ENCODE measurements around the gene APOL2. TPM values are rescaled to one million over a fixed set of nuclear protein-coding genes. Genes with fewer than 3 reads are reported as not detected.
A peak's percentile ranks its signal among the peaks of the same experiment; 100 is the strongest.
"Not testable (repeated sequence)": the region's sequence is repeated elsewhere in the genome, so short reads cannot be mapped to it uniquely, and the experiment has no call there.

APOL2 gene
- total RNA-seq, 1 experiment from 2014 or later = 23.8 TPM

- H3K27me3 ChIP-seq (replicated peaks) = no peaks in the 10 kb centered on the region
- no peak overlapping the region for H3K27ac ChIP-seq
- H3K4me1 ChIP-seq (replicated peaks) = peaks cover 9% of the 10 kb centered on the region; the same call in 1 of the 2 replicates
- H3K4me3 ChIP-seq = no peak overlapping the region
- no peaks in the 10 kb centered on the region for H3K9me3 ChIP-seq (replicated peaks)
- H3K36me3 ChIP-seq = no peaks in the 10 kb centered on the region
- DNase-seq (ENCODE audit: low read depth in 1 of 2, low spot score in 2 of 2) = no peak
Observed at GRCh38 chr22:36199001-36199551, 40.3 kb downstream of the APOL2 start.

GRCh38 chr22:36198536-36198935 is 40.8 kb downstream of the APOL2 start:
- no peaks in the 10 kb centered on the region for H3K27me3 ChIP-seq (replicated peaks)
- no peak overlapping the region for H3K27ac ChIP-seq
- H3K4me1 ChIP-seq (replicated peaks) = peaks cover 9% of the 10 kb centered on the region; the same call in 1 of the 2 replicates
- no peaks in the 10 kb centered on the region for H3K36me3 ChIP-seq
- H3K9me3 ChIP-seq (replicated peaks) = no peaks in the 10 kb centered on the region
- no peak overlapping the region for H3K4me3 ChIP-seq
- DNase-seq (ENCODE audit: low read depth in 1 of 2, low spot score in 2 of 2) = no peak

GRCh38 chr22:36197514-36198146 is 41.7 kb downstream of the APOL2 start:
- H3K4me1 ChIP-seq (replicated peaks) = peaks cover 11% of the 10 kb centered on the region
- H3K27me3 ChIP-seq (replicated peaks) = no peaks in the 10 kb centered on the region
- no peaks in the 10 kb centered on the region for H3K9me3 ChIP-seq (replicated peaks)
- H3K4me3 ChIP-seq = no peak overlapping the region
- no peak for DNase-seq (ENCODE audit: low read depth in 1 of 2, low spot score in 2 of 2)
- no peaks in the 10 kb centered on the region for H3K36me3 ChIP-seq
- no peak overlapping the region for H3K27ac ChIP-seq

- no peak for DNase-seq (ENCODE audit: low read depth in 1 of 2, low spot score in 2 of 2)
- Histone ChIP-seq H3K4me1 (replicated peaks) (peaks cover 16% of the 10 kb centered on the region), H3K27me3 (replicated peaks) (no peaks in the 10 kb centered on the region), H3K27ac (no peak overlapping the region), H3K9me3 (replicated peaks) (no peaks in the 10 kb centered on the region), H3K36me3 (no peaks in the 10 kb centered on the region), H3K4me3 (no peak overlapping the region)
Observed at GRCh38 chr22:36197065-36197440, 42.3 kb downstream of the APOL2 start.

- H3K4me3 ChIP-seq = no peak overlapping the region
- no peak overlapping the region for H3K27ac ChIP-seq
- no peaks in the 10 kb centered on the region for H3K9me3 ChIP-seq (replicated peaks)
- no peaks in the 10 kb centered on the region for H3K27me3 ChIP-seq (replicated peaks)
- H3K4me1 ChIP-seq (replicated peaks) = peaks cover 16% of the 10 kb centered on the region
- H3K36me3 ChIP-seq = no peaks in the 10 kb centered on the region
- no peak for DNase-seq (ENCODE audit: low read depth in 1 of 2, low spot score in 2 of 2)
Observed at GRCh38 chr22:36196254-36197064, 42.9 kb downstream of the APOL2 start.

GRCh38 chr22:36194971-36195370 is 44.4 kb downstream of the APOL2 start:
- no peak overlapping the region for H3K27ac ChIP-seq
- H3K9me3 ChIP-seq (replicated peaks) = no peaks in the 10 kb centered on the region
- H3K4me3 ChIP-seq = no peak overlapping the region
- H3K4me1 ChIP-seq (replicated peaks) = peaks cover 16% of the 10 kb centered on the region
- no peaks in the 10 kb centered on the region for H3K36me3 ChIP-seq
- DNase-seq (ENCODE audit: low read depth in 1 of 2, low spot score in 2 of 2) = peak; percentile 61 to 70
- no peaks in the 10 kb centered on the region for H3K27me3 ChIP-seq (replicated peaks)

- Histone ChIP-seq H3K27ac (no peak overlapping the region), H3K27me3 (replicated peaks) (no peaks in the 10 kb centered on the region), H3K36me3 (no peaks in the 10 kb centered on the region), H3K9me3 (replicated peaks) (no peaks in the 10 kb centered on the region), H3K4me3 (no peak overlapping the region), H3K4me1 (replicated peaks) (peaks cover 16% of the 10 kb centered on the region)
- DNase-seq (ENCODE audit: low read depth in 1 of 2, low spot score in 2 of 2) = no peak
Observed at GRCh38 chr22:36194385-36194784, 44.9 kb downstream of the APOL2 start.

GRCh38 chr22:36193577-36193976 is 45.8 kb downstream of the APOL2 start:
- H3K4me1 ChIP-seq (replicated peaks) = peaks cover 16% of the 10 kb centered on the region
- no peaks in the 10 kb centered on the region for H3K9me3 ChIP-seq (replicated peaks)
- H3K27ac ChIP-seq = no peak overlapping the region
- no peaks in the 10 kb centered on the region for H3K27me3 ChIP-seq (replicated peaks)
- H3K36me3 ChIP-seq = no peaks in the 10 kb centered on the region
- no peak overlapping the region for H3K4me3 ChIP-seq
- no peak for DNase-seq (ENCODE audit: low read depth in 1 of 2, low spot score in 2 of 2)

- peak in 1 of 2 experiments; percentile 8 for DNase-seq (ENCODE audit: low read depth in 1 of 2, low spot score in 2 of 2)
- Histone ChIP-seq H3K27me3 (replicated peaks) (no peaks in the 10 kb centered on the region), H3K27ac (no peak overlapping the region), H3K9me3 (replicated peaks) (no peaks in the 10 kb centered on the region), H3K4me3 (no peak overlapping the region), H3K4me1 (replicated peaks) (peaks cover 16% of the 10 kb centered on the region), H3K36me3 (no peaks in the 10 kb centered on the region)
Observed at GRCh38 chr22:36193171-36193570, 46.2 kb downstream of the APOL2 start.

GRCh38 chr22:36192542-36192941 is 46.8 kb downstream of the APOL2 start:
- Histone ChIP-seq H3K27me3 (replicated peaks) (no peaks in the 10 kb centered on the region), H3K36me3 (no peaks in the 10 kb centered on the region), H3K4me3 (no peak overlapping the region), H3K27ac (no peak overlapping the region), H3K9me3 (replicated peaks) (no peaks in the 10 kb centered on the region), H3K4me1 (replicated peaks) (peaks cover 14% of the 10 kb centered on the region)
- DNase-seq (ENCODE audit: low read depth in 1 of 2, low spot score in 2 of 2) = peak; percentile 32 to 51

GRCh38 chr22:36191106-36191836 is 48.1 kb downstream of the APOL2 start:
- Histone ChIP-seq H3K36me3 (no peaks in the 10 kb centered on the region), H3K4me1 (replicated peaks) (peaks cover 11% of the 10 kb centered on the region), H3K27ac (no peak overlapping the region), H3K9me3 (replicated peaks) (no peaks in the 10 kb centered on the region), H3K4me3 (no peak overlapping the region), H3K27me3 (replicated peaks) (no peaks in the 10 kb centered on the region)
- no peak for DNase-seq (ENCODE audit: low read depth in 1 of 2, low spot score in 2 of 2)

GRCh38 chr22:36187862-36188261 is 51.5 kb downstream of the APOL2 start:
- not testable (repeated sequence) for H3K27me3 ChIP-seq (replicated peaks); DNase-seq (ENCODE audit: low read depth in 1 of 2, low spot score in 2 of 2); H3K4me1 ChIP-seq (replicated peaks); H3K36me3 ChIP-seq; H3K4me3 ChIP-seq; H3K9me3 ChIP-seq (replicated peaks); H3K27ac ChIP-seq

- Histone ChIP-seq H3K36me3 (no peaks in the 10 kb centered on the region), H3K4me3 (no peak overlapping the region), H3K4me1 (replicated peaks) (no peaks in the 10 kb centered on the region), H3K9me3 (replicated peaks) (no peaks in the 10 kb centered on the region), H3K27me3 (replicated peaks) (no peaks in the 10 kb centered on the region), H3K27ac (no peak overlapping the region)
- no peak for DNase-seq (ENCODE audit: low read depth in 1 of 2, low spot score in 2 of 2)
Observed at GRCh38 chr22:36185828-36186624, 53.3 kb downstream of the APOL2 start.

All from SJSA1 (cell line).